ENCODE data around the gene TMOD1. TPM values are rescaled to one million over a fixed set of nuclear protein-coding genes. Genes with fewer than 3 reads are reported as not detected.
"Not testable (repeated sequence)": the region's sequence is repeated elsewhere in the genome, so short reads cannot be mapped to it uniquely, and the experiment has no call there.

TMOD1 gene
- total RNA-seq, 2 experiments from 2014 or later, result not detected

DNA sequence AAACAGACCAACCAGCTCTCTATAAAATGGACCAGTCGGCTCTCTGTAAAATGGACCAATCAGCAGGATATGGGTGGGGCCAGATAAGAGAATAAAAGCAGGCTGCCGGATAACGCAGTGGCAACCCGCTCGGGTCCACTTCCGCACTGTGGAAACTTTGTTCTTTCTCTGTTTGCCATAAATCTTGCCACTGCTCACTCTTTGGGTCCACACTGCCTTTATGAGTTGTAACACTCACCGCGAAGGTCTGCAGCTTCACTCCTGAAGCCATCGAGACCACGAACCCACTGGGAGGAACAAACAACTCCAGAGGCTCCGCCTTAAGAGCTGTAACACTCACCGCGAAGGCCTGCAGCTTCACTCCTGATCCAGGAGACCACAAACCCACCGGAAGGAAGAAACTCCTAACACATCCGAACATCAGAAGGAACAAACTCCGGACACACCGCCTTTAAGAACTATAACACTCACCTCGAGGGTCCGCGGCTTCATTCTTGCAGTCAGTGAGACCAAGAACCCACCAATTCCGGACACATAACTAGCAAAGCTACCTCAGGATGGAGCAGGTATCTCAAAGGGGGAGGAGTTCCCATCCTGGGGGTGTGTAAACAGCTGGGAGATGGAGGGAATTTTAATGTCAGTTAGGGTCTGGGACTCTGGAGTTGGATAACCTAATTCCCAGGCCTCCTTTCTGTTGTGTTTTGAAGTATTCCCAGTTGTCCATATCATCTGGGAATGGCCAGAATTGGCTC is 73.6 kb downstream of the TMOD1 start:
- H4K20me1 ChIP-seq (ENCODE audit: insufficient read depth, low read length); H3K36me3 ChIP-seq (ENCODE audit: insufficient read depth, low read length); H3K27ac ChIP-seq (ENCODE audit: low read depth, low read length, poor library complexity, severe bottlenecking); H3K4me1 ChIP-seq (ENCODE audit: insufficient read depth, low read length, poor library complexity, severe bottlenecking); H3K9me3 ChIP-seq (ENCODE audit: low read length); H3K9me2 ChIP-seq (ENCODE audit: insufficient read depth, low read length); H3K4me2 ChIP-seq (ENCODE audit: low read length); intact Hi-C loops (cut with micrococcal nuclease; ENCODE audit: unreplicated experiment); H2AFZ ChIP-seq (ENCODE audit: low read length); H3K79me2 ChIP-seq (ENCODE audit: insufficient read depth, low read depth, low read length); CTCF ChIA-PET (ENCODE audit: unreplicated experiment); POLR2A ChIA-PET; DNase-seq (ENCODE audit: low spot score); BruUV-seq (replicated peaks); H3K4me3 ChIP-seq (ENCODE audit: low read depth, low read length, poor library complexity, severe bottlenecking): not testable (repeated sequence)

DNA sequence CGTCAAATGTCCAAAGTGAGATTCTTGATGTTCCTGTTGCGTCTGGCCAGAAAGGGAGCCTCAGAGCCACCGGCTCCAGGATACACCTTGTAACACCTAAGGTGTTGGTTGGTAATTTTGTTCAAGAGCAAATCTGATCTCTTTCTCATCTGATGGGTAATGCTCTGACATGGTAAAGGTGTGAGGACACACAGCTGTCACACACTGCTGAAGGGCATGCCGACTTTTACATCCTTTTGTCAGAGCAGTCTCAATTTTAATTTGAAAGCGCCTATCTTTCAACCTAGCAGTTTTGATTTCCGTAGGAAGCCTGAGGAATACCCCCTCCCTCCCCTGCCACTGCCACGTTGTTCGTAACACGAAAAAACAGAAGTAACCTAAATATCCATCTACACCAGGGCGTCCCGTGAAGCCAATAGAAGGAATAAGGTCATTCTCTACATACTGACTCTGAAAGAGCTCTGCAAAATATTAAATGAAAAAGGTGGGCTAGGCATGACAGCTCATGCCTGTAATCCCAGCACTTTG is 74.3 kb downstream of the TMOD1 start:
- Histone ChIP-seq H3K4me3 (ENCODE audit: low read depth, low read length, poor library complexity, severe bottlenecking) (no peak overlapping the region), H3K4me2 (ENCODE audit: low read length) (no peak overlapping the region), H3K36me3 (ENCODE audit: insufficient read depth, low read length) (no peaks in the 10 kb centered on the region), H3K4me1 (ENCODE audit: insufficient read depth, low read length, poor library complexity, severe bottlenecking) (no peaks in the 10 kb centered on the region), H2AFZ (ENCODE audit: low read length) (no peak overlapping the region), H3K27ac (ENCODE audit: low read depth, low read length, poor library complexity, severe bottlenecking) (no peak overlapping the region), H4K20me1 (ENCODE audit: insufficient read depth, low read length) (no peaks in the 10 kb centered on the region), H3K9me2 (ENCODE audit: insufficient read depth, low read length) (no peaks in the 10 kb centered on the region), H3K79me2 (ENCODE audit: insufficient read depth, low read depth, low read length) (no peaks in the 10 kb centered on the region), H3K9me3 (ENCODE audit: low read length) (no peaks in the 10 kb centered on the region)
- DNase-seq (ENCODE audit: low spot score), result no peak
- BruUV-seq (replicated peaks), result no TSS peak
- intact Hi-C loops (cut with micrococcal nuclease; ENCODE audit: unreplicated experiment), result no loop called here
- ChIA-PET CTCF (ENCODE audit: unreplicated experiment) (no interaction called here), POLR2A (interaction anchor here (0.7 kb wide), 1 partner anchor 161 kb away, joined by 3 read pairs; no protein-coding TSS in a partner anchor)
- TF ChIP-seq, protein P1, sequence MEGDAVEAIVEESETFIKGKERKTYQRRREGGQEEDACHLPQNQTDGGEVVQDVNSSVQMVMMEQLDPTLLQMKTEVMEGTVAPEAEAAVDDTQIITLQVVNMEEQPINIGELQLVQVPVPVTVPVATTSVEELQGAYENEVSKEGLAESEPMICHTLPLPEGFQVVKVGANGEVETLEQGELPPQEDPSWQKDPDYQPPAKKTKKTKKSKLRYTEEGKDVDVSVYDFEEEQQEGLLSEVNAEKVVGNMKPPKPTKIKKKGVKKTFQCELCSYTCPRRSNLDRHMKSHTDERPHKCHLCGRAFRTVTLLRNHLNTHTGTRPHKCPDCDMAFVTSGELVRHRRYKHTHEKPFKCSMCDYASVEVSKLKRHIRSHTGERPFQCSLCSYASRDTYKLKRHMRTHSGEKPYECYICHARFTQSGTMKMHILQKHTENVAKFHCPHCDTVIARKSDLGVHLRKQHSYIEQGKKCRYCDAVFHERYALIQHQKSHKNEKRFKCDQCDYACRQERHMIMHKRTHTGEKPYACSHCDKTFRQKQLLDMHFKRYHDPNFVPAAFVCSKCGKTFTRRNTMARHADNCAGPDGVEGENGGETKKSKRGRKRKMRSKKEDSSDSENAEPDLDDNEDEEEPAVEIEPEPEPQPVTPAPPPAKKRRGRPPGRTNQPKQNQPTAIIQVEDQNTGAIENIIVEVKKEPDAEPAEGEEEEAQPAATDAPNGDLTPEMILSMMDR (conservative IDR thresholded peaks at IDR 0.05; ENCODE audit: low read length), result no peak
- no peak for TF ChIP-seq EZH2phosphoT487 (IDR thresholded peaks at IDR 0.05; ENCODE audit: borderline replicate concordance, low read depth, low read length)

DNA sequence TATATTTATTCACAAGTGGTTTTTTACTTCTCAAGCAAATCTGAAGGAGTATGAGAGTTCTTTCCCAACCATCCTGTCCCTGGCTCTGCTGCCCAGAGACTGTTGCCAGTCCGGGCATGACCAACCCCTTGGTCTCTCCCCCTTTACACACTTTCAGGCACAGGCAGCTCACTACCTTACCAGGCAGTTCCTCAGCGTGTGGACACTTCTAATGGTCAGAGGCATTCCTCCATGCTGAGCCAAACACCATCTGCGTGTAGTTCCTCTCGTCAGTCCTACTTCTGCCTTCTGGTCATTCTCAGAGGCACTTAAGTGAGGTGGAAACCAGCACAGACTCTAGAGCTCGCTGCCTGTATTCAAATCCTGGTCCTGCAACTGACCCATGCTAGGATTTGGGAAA is 75.6 kb downstream of the TMOD1 start:
- Histone ChIP-seq H3K79me2 (ENCODE audit: insufficient read depth, low read depth, low read length) (no peaks in the 10 kb centered on the region), H3K36me3 (ENCODE audit: insufficient read depth, low read length) (no peaks in the 10 kb centered on the region), H3K9me2 (ENCODE audit: insufficient read depth, low read length) (no peaks in the 10 kb centered on the region), H3K27ac (ENCODE audit: low read depth, low read length, poor library complexity, severe bottlenecking) (no peak overlapping the region), H3K4me2 (ENCODE audit: low read length) (no peak overlapping the region), H3K4me3 (ENCODE audit: low read depth, low read length, poor library complexity, severe bottlenecking) (no peak overlapping the region), H4K20me1 (ENCODE audit: insufficient read depth, low read length) (no peaks in the 10 kb centered on the region), H3K9me3 (ENCODE audit: low read length) (no peaks in the 10 kb centered on the region), H3K4me1 (ENCODE audit: insufficient read depth, low read length, poor library complexity, severe bottlenecking) (no peaks in the 10 kb centered on the region), H2AFZ (ENCODE audit: low read length) (no peak overlapping the region)
- TF ChIP-seq, protein P1 (conservative IDR thresholded peaks at IDR 0.05; ENCODE audit: low read length), result no peak
- TF ChIP-seq EZH2phosphoT487 (IDR thresholded peaks at IDR 0.05; ENCODE audit: borderline replicate concordance, low read depth, low read length), result no peak
- CTCF ChIA-PET (ENCODE audit: unreplicated experiment), result no interaction called here
- DNase-seq (ENCODE audit: low spot score), result no peak
- BruUV-seq (replicated peaks), result no TSS peak
- POLR2A ChIA-PET, result interaction anchor here (0.7 kb wide), 1 partner anchor 36 kb away, joined by 3 read pairs; no protein-coding TSS in a partner anchor
- intact Hi-C loops (cut with micrococcal nuclease; ENCODE audit: unreplicated experiment), result no loop called here

All from OCI-LY7 (cell line).